Muscle layer of duodenum (tissue), 2 donors: ENCODE results near the gene ADCK2.
"Not testable (repeated sequence)": the region's sequence is repeated elsewhere in the genome, so short reads cannot be mapped to it uniquely, and the experiment has no call there.

Source experiments
- H3K27ac ChIP-seq: one replicate; pipeline ENCODE4 v1.7.0; 2013; ENCODE audit warnings: mild to moderate bottlenecking, low read length
- H3K27me3 ChIP-seq: one replicate; pipeline ENCODE4 v1.7.0; 2013; ENCODE audit warnings: low read depth, mild to moderate bottlenecking, control low read depth, low read length
- H3K36me3 ChIP-seq, 2 donors: one replicate each; pipeline ENCODE4 v1.7.0; 2013; ENCODE audit warnings: low read length in 2 of 2, control low read depth in 1 of 2, mild to moderate bottlenecking in 1 of 2; ENCODE audit not compliant: insufficient read depth in 2 of 2, control insufficient read depth in 1 of 2
- H3K4me1 ChIP-seq, 2 donors: one replicate each; pipeline ENCODE4 v1.7.0; 2013; ENCODE audit warnings: low read length in 2 of 2, mild to moderate bottlenecking in 2 of 2, control low read depth in 1 of 2, moderate library complexity in 1 of 2; ENCODE audit not compliant: insufficient read depth in 2 of 2, control insufficient read depth in 1 of 2
- H3K4me3 ChIP-seq, 2 donors: one replicate each; pipeline ENCODE4 v1.7.0; 2013; ENCODE audit warnings: low read length in 2 of 2, low read depth in 1 of 2, mild to moderate bottlenecking in 1 of 2
- H3K9me3 ChIP-seq, 2 donors: one replicate each; pipeline ENCODE4 v1.7.0; 2013; ENCODE audit warnings: low read length in 2 of 2, control low read depth in 1 of 2, mild to moderate bottlenecking in 1 of 2; ENCODE audit not compliant: control insufficient read depth in 1 of 2
- donor health status: healthy.

The ADCK2 gene

DNA sequence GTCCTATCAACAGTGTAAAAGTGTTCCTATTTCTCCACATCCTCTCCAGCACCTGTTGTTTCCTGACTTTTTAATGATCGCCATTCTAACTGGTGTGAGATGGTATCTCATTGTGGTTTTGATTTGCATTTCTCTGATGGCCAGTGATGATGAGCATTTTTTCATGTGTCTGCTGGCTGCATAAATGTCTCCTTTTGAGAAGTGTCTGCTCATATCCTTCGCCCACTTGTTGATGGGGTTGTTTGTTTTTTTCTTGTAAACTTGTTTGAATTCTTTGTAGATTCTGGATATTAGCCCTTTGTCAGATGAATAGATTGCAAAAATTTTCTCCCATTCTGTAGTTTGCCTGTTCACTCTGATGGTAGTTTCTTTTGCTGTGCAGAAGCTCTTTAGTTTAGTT, 9.8 kb upstream of the ADCK2 start:
- H3K27ac ChIP-seq, H3K9me3 ChIP-seq, H3K4me1 ChIP-seq, H3K4me3 ChIP-seq, H3K27me3 ChIP-seq, H3K36me3 ChIP-seq: not testable (repeated sequence)

DNA sequence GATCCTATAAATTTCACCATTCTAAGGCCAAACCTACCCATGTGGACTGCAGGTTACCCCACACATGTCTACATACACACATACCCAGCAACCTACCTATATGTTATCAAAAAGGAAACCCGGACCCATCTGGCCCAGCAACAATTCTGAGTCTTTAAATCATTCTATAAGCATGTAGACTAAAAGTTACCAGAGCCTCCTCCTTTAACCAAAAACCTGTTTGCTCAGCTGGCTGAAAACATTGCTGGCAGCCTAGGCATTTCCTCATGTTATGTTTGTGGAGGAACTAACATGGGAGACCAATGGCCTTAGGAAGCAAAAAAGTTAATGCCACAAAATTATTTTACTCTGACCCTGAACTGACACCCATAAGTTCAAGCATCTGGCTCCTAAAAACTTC, 5.3 kb upstream of the ADCK2 start:
- Histone ChIP-seq H3K4me1 (peaks cover 0 to 2% of the 10 kb centered on the region in 2 donors), H3K27me3 (no peaks in the 10 kb centered on the region), H3K9me3 (no peaks in the 10 kb centered on the region), H3K4me3 (no peak overlapping the region), H3K36me3 (no peaks in the 10 kb centered on the region), H3K27ac (no peak overlapping the region)

DNA sequence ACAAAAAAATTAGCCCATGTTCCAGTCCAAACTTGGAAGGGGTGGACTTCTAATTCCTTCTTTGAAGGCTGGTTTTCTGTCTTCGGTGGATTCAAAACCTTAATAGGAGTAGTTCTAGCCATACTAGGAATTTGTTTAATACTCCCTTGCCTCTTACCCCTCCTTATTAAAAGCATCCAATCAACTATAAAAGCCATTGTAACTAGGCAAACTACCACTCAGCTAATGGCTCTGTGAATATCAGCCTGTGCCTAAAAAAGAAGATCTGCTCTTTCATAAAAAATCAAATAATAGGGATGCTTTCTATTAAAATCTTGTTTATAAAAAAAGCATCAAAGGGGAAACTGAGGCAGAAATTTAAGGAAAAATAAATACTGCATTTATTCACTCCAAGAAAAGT, 4.1 kb upstream of the ADCK2 start:
- Histone ChIP-seq H3K27ac (no peak overlapping the region), H3K36me3 (no peaks in the 10 kb centered on the region), H3K4me1 (peaks cover 2% of the 10 kb centered on the region in 2 donors), H3K9me3 (no peaks in the 10 kb centered on the region), H3K4me3 (no peak overlapping the region), H3K27me3 (no peaks in the 10 kb centered on the region)

DNA sequence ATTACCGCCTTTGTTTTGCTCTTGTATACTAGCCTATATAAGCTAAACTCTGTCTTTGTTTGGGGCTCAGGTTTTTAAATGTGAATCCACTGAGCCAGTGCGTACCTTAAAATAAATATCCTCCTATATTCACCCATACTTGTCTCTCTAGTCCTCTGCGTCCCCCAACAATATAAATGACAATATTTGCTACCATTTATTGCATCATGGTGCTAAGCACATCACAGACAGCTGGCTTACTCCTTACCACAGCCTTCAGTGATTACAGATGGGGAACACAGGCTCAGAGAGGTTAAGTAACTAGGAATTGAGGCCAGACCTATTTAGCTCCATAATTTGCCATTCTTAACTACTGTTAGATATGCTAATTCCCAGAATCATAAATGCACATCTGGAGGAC, 3.4 kb upstream of the ADCK2 start:
- Histone ChIP-seq H3K4me3 (no peak overlapping the region), H3K27ac (no peak overlapping the region), H3K36me3 (no peaks in the 10 kb centered on the region), H3K4me1 (peaks cover 4 to 9% of the 10 kb centered on the region in 2 donors), H3K9me3 (no peaks in the 10 kb centered on the region), H3K27me3 (no peaks in the 10 kb centered on the region)

DNA sequence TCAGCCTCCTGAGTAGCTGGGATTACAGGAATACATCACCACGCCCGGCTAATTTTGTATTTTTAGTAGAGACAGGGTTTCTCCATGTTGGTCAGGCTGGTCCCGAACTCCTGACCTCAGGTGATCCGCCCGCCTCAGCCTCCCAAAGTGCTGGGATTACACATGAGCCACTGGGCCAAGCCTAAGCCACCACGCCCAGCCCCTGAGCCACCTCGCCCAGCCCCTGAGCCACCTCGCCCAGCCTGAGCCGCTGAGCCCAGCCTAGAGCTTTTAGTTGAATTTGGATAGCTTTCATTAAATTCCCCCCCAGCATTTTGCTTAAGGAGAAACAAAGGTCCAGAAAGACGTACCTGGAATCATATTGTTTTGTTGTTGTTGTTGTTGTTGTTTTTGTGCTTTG, 2.9 kb upstream of the ADCK2 start:
- H3K36me3 ChIP-seq, H3K9me3 ChIP-seq, H3K4me3 ChIP-seq, H3K27ac ChIP-seq, H3K27me3 ChIP-seq: not testable (repeated sequence)
- peaks cover 7 to 14% of the 10 kb centered on the region in 2 donors for H3K4me1 ChIP-seq

DNA sequence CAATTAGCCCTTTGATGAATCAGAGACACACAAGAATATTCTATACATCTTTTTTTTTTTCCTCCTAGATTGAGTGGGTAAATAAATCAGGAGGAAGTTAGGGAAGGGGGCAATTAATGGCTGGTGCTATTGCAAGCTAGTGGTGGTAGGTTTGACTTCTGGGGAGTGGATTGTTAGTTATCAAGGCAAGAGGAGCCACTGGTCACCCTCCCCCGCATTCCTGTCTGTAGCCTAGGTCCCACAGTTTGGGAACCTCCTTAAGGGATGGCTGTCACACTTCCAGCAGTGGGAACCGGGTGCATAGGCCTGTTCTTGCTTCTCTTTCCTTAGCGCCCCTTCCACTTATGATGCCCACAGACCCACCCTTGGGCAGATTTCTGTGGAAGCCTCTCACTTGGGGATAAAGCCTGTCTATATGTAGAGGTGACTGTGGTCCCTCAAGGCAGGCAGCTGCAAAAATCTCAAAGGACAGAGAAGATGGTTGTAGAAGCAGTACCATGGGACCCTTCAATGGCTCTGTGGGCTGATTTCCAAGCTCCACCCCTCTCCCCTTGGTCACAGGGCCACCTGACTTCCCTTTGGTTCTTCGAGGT, 2.3 kb upstream of the ADCK2 start:
- Histone ChIP-seq H3K36me3 (no peaks in the 10 kb centered on the region), H3K27ac (no peak overlapping the region), H3K9me3 (no peaks in the 10 kb centered on the region), H3K4me1 (peaks cover 8 to 16% of the 10 kb centered on the region in 2 donors), H3K4me3 (no peak overlapping the region), H3K27me3 (no peaks in the 10 kb centered on the region)

DNA sequence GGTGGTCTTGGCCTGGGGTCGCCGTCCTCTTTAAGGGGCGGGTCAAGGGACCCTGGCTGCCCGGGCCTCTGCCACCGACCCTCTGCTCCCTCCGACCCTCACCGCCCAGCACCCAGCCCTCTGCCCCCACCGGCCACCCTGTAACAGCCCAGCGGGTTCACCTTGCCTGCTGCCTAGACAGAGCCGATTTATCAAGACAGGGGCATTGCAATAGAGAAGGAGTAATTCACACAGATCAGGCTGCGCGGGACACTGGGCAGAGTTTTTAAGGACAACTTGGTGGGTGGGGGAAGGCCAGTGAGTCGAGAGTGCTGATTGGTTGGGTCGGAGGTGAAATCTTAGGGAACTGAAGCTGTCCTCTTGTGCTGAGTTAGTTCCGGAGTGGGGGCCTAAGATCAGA, 779 bp upstream of the ADCK2 start:
- H3K9me3 ChIP-seq: no peaks in the 10 kb centered on the region
- H3K27ac ChIP-seq: no peak overlapping the region
- H3K36me3 ChIP-seq: no peaks in the 10 kb centered on the region
- no peak overlapping the region for H3K4me3 ChIP-seq
- H3K4me1 ChIP-seq: peaks cover 14 to 16% of the 10 kb centered on the region in 2 donors
- H3K27me3 ChIP-seq: no peaks in the 10 kb centered on the region

DNA sequence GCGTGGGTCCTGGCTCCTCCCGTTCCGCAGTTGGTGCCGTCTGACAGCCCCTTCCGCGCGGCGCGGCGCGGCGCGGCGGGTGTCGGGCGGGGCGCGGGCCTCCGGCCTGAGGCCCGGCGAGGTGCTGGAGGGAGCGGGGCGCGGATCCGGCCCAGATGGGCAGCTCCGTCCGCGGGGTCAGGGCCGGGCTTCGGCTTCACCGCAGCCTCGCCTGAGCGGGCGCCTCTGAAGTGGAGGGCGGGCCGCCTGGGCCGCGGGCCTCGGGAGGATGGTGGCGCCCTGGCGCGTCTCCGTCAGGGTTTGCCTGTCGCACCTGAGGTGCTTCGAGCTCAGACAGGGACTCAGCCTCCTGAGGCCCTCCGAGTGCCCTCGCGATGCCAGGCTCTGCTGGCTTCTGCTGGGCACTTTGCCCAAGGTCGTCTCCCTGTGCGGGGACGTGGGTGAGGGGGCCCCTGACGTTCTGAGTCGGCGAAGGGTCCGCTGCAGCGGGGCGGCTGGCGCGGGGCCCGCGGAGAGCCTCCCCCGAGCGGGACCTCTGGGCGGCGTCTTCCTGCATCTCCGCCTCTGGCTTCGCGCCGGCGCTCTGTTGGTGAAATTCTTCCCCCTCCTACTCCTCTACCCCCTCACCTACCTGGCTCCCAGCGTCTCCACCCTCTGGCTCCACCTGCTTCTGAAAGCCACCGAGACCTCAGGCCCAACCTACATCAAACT, 473 bp downstream of the ADCK2 start:
- Histone ChIP-seq H3K4me3 (peak overlapping the region; percentile 65 to 82), H3K36me3 (peaks cover 0 to 3% of the 10 kb centered on the region in 2 donors), H3K4me1 (peaks cover 12 to 16% of the 10 kb centered on the region in 2 donors), H3K27ac (no peak overlapping the region), H3K9me3 (no peaks in the 10 kb centered on the region), H3K27me3 (no peaks in the 10 kb centered on the region)

DNA sequence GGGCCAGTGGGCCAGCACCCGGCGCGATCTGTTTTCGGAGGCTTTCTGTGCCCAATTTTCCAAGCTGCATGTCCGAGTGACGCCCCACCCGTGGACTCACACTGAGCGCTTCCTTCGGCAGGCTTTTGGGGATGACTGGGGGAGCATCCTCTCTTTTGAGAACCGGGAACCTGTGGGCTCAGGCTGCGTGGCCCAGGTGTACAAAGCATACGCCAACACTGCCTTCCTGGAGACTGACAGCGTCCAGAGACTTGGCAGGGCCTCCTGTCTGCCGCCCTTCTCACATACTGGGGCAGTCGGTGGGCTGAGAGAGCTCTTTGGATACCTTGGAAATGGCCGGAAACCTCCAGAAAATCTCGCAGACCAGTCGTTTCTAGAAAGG, 1.0 kb downstream of the ADCK2 start:
- Histone ChIP-seq H3K27me3 (no peaks in the 10 kb centered on the region), H3K4me1 (peaks cover 12 to 16% of the 10 kb centered on the region in 2 donors), H3K36me3 (peaks cover 0 to 9% of the 10 kb centered on the region in 2 donors), H3K4me3 (peak overlapping the region; percentile 65 to 82), H3K9me3 (no peaks in the 10 kb centered on the region), H3K27ac (no peak overlapping the region)

DNA sequence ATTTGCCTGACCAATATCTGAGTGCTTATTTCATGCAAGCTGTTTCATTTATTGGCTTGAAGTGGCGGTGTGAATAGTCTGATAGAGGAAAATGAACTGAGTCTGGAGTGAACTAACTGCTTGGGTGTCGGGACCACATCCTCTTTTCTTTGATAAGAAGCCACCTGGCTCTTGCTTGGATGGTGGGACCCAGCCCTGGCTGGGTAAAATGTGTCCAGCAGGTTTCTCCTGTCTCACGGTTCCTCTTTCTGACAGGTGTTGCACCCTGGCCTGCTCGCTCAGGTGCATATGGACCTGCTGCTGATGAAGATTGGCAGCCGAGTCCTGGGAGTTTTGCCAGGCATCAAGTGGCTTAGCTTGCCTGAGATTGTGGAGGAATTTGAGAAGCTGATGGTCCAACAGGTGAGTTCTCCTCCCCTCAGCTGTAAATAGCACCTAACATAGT, 1.6 kb downstream of the ADCK2 start:
- H3K4me1 ChIP-seq: peaks cover 12 to 16% of the 10 kb centered on the region in 2 donors
- no peak overlapping the region for H3K27ac ChIP-seq
- peaks cover 4 to 15% of the 10 kb centered on the region in 2 donors for H3K36me3 ChIP-seq
- no peaks in the 10 kb centered on the region for H3K9me3 ChIP-seq
- no peaks in the 10 kb centered on the region for H3K27me3 ChIP-seq
- peak overlapping the region in 1 of 2 donors; percentile 82 for H3K4me3 ChIP-seq

DNA sequence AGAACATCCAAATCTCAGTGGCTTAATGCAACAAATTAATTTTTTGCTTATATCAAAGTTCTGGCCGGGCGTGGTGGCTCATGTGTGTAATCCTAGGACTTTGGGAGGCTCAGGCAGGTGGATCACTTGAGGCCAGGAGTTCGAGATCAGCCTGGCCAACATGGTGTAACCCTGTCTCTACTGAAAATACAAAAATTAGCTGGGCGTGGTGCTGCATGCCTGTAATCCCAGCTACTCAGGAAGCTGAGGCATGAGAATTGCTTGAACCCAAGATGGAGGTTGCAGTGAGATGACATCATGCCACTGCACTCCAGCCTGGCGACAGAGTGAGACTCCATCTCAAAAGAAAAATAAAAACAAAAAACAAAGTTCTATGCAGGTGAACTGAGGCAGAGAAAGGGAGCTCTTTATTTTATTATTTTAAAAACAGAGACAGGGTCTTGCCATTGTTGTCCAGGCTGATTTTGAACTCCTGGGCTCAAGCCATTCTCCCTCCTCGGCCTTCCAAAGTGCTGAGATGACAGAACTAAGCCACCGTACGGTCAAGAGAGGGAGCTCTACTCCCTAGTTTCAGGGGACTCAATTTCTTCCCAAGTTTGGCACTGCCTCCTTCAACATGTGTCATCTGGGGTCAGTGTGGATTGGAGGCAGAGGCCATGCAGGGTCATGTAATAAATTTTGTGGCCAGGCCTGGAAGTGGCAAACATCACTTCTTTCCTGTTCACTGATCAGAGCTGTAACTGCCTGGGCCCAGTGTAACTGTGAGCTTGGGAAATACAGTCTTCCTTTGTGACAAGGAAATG, 2.4 kb downstream of the ADCK2 start:
- Histone ChIP-seq H3K4me1 (peaks cover 12 to 16% of the 10 kb centered on the region in 2 donors), H3K36me3 (peaks cover 4 to 16% of the 10 kb centered on the region in 2 donors), H3K27ac (no peak overlapping the region), H3K27me3 (no peaks in the 10 kb centered on the region), H3K9me3 (no peaks in the 10 kb centered on the region), H3K4me3 (no peak overlapping the region)
